GM12872 (cell line): ENCODE data around the gene COPG2.

ENCODE experiments used
- CTCF ChIP-seq: IDR thresholded peaks from 3 replicates; pipeline ENCODE4 v1.5.1; 2011; ENCODE audit warnings: low read depth, mild to moderate bottlenecking, low read length, moderate library complexity; ENCODE audit not compliant: insufficient read depth

COPG2 gene

DNA sequence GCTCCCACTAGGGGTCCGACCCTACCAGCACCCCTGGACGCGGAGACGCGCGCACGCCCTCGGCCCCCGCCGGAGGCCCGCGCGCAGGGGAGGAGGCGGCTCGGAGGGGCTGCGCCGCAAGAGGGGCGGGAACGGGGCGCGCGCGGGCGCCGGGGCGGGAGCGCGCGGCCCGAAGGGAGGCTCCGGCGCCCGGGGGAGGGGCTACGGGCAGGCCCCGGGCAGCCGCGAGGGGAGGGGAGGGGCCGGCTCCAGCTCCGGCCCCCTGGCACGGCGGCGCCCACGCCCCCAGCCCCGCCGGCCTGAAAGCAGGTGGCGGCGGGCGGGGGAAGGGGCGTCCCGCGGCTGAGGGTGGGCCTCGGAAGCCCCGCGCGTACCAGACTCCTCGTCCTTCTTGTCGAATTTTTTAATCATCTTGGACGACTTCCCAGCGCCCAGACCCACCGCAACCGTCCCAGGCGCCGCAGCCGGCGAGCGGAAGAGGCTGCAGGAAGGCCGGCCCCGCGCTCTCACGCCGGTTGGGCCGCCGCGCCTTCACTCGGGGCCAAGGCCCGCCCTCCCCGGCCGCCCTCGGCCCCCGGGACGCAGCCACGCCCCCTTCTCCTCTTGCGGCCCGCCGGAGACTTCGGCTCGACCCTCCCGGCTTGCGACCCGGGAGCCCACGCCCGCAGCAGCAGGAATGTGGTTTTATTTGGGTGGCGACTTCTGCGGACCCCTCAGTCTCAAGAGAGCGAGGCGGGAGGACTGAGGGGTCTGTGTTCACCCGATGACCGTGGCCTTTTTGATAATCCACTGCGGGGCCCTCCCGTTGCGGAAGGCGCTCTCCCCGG is at the start of gene COPG2:
Gene COPG2, minus strand, starts transcription at position 491 of the 827 bp plus-strand sequence. Its CDS starts 80 bp downstream, at position 411.
- TF ChIP-seq CTCF = no peak

GRCh38 chr7:130712416-130712815 is 43.9 kb upstream of the COPG2 start:
- TF ChIP-seq CTCF = no peak

DNA sequence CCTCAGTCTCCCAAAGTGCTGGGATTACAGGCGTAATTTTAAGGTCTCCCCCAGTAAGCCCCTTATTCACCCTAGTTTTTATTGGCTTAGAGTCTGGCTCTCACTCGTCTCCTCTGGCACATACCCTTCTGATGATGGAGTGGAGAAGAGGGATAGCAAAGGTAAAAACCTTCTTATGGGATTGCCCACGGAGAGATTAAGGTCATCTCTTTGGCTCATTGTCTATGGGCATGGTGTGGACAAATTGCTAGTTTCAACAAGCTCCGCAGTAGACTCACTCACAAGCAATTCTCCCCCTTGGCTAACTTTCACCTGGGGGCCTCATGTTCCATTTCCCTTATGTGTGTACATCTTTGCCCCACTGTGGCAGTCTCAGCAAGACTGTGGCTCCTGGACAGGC is 40.2 kb upstream of the COPG2 start:
- TF ChIP-seq CTCF = no peak

DNA sequence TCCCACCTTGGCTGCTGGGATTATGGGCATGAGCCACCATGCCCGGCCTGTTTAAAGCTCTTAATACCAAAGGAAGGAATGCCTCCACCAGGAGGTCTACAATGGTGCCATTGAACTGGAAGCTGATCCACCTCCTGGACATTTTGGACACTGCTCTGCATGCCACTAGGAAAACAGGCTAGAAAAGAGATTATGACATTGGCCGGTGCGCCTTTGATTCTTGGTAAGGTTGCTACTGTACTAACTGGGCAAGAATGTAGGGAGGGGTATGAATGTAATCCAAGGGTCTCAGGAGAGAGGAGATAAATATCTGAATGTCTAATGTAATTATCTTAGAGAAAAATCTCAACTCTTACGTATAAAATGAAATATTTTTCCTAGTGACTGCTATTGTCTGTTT is 39.5 kb upstream of the COPG2 start:
- TF ChIP-seq CTCF = no peak

- no peak for TF ChIP-seq CTCF
Observed at GRCh38 chr7:130703851-130704250, 35.3 kb upstream of the COPG2 start.

DNA sequence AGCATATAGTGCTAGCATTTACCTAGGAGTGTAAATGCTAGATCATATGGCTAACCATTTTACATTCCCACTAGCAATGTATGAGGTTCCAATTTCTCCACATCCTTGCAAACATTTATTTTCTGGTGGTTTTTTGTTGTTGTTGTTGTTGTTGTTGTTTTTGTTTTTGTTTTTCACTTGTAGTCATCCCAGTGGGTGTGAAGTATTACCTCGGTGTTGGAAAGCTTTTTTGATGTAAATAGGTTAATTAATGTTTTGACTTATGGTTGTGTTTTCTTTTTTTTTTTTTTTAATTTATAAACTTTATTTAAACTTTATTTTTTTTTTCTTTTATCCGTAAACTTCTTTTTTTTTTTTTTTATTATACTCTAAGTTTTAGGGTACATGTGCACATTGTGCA is 33.1 kb upstream of the COPG2 start:
- no peak for TF ChIP-seq CTCF

DNA sequence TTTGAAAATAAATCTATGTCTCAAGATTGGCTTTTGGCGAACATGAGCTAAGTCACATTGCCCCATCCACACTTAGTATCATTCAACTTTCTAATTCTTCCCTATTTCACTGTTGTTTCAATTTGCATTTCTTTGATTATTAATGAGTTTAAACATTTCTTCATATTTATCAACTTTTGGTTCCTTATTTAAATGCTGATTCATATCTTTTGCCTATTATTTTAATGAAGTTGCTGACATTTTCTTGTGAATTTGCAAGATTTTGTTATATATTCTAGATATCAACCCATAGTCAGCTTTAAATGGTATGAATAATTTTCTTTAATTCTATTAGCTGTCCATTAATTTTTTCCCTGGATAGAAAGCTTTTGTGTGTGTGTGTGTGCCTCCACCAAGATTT is 32.2 kb upstream of the COPG2 start:
- TF ChIP-seq CTCF = no peak
